K562 (cell line): ENCODE results near the gene CMIP. TPM values are rescaled to one million over a fixed set of nuclear protein-coding genes. Genes with fewer than 3 reads are reported as not detected.

Experiments used
- ATAC-seq: fragments of 200-7000 bp; cut with Tn5 transposase; 3 replicates; pipeline ENCODE4 v1.9.1; 2020; ENCODE audit warnings: moderate library complexity
- BruUV-seq: library from RNA; stranded (reverse); fragments of 400-500 nt; replicated peaks from 2 replicates; lab custom pipeline; 2021; lab: Mats Ljungman, UMichigan
- CTCF ChIA-PET: fragments of 300-600 bp; formaldehyde crosslinking; extraction: SDS; loops from one replicate; lab custom pipeline; 2021; ENCODE audit warnings: low intra/inter-chr PET ratio; lab: Yijun Ruan, JAX
- POLR2A ChIA-PET: fragments of 300-600, 350-650 bp; sonication (Branson Sonifier 250); formaldehyde crosslinking; extraction: SDS; loops from one replicate; lab custom pipeline; 2021; ENCODE audit warnings: antibody characterized with exemption, inconsistent platforms; lab: Yijun Ruan, JAX
- DNase-seq, 4 experiments: peaks; one replicate each; pipeline versions ENCODE4 v3.0.0 to v3.0.0-alpha.2; 2011 to 2018; ENCODE audit warnings: low spot score in 3 of 4, mixed read lengths in 3 of 4; ENCODE audit errors: extremely low read depth in 1 of 4
- FAIRE-seq: peaks from 2 replicates; lab custom pipeline; 2011; peaks lifted over from hg19 to GRCh38; lab: Jason Lieb, UNC
- H2AFZ ChIP-seq: 2 replicates; pipeline ENCODE4 v1.6.0; 2011; ENCODE audit warnings: low read depth, low read length, control low read depth, inconsistent platforms
- H3K27ac ChIP-seq: fragments of 200-600 bp; 3 replicates; pipeline ENCODE4 v1.8.0; 2011; ENCODE audit warnings: low read depth, mild to moderate bottlenecking, control low read depth, inconsistent platforms, low read length, moderate library complexity, mixed read lengths; ENCODE audit errors: extremely low read depth
- H3K27me3 ChIP-seq, 2 experiments: fragments of 300-600 bp in 1 of 2; 2 replicates in 1 of 2; 3 replicates in 1 of 2; pipeline versions ENCODE4 v1.6.0 to v1.8.0; 2011; ENCODE audit warnings: inconsistent platforms in 2 of 2, low read length in 2 of 2, mild to moderate bottlenecking in 1 of 2, mixed read lengths in 1 of 2, moderate library complexity in 1 of 2; ENCODE audit not compliant: control insufficient read depth in 2 of 2, insufficient read depth in 2 of 2
- H3K36me3 ChIP-seq: fragments of 300-600 bp; 3 replicates; pipeline ENCODE4 v1.8.0; 2011; ENCODE audit warnings: mild to moderate bottlenecking, low read length, inconsistent platforms; ENCODE audit not compliant: control insufficient read depth, insufficient read depth
- H3K4me1 ChIP-seq, 2 experiments: fragments of 200-600 bp in 1 of 2; replicated peaks in 1 of 2; 2 replicates in 1 of 2; 3 replicates in 1 of 2; pipeline versions ENCODE4 v1.5.1 to v1.8.0; 2011; ENCODE audit warnings: inconsistent platforms in 2 of 2, low read length in 2 of 2, mild to moderate bottlenecking in 1 of 2, mixed read lengths in 1 of 2, moderate library complexity in 1 of 2; ENCODE audit not compliant: control insufficient read depth in 2 of 2, insufficient read depth in 2 of 2
- H3K4me2 ChIP-seq: 2 replicates; pipeline ENCODE4 v1.6.1; 2011; ENCODE audit warnings: low read length, control low read depth, inconsistent platforms, mixed read lengths; ENCODE audit not compliant: insufficient read depth
- H3K4me3 ChIP-seq: fragments of 200-600 bp; sonication (generic), shearing (Covaris generic); 2 replicates; pipeline ENCODE4 v1.5.1; 2016; ENCODE audit warnings: control low read depth, inconsistent platforms
- H3K79me2 ChIP-seq: fragments of 200-600 bp; 3 replicates; pipeline ENCODE4 v1.8.0; 2011; ENCODE audit warnings: low read length, inconsistent platforms; ENCODE audit not compliant: control insufficient read depth, insufficient read depth
- H3K9ac ChIP-seq, 2 experiments: 2 replicates each; pipeline versions ENCODE4 v1.6.0 to v1.6.1; 2011; ENCODE audit warnings: low read depth in 2 of 2, low read length in 2 of 2, control low read depth in 1 of 2, inconsistent platforms in 1 of 2, mild to moderate bottlenecking in 1 of 2, mixed read lengths in 1 of 2; ENCODE audit not compliant: insufficient read depth in 1 of 2
- H3K9me1 ChIP-seq: one replicate; pipeline ENCODE4 v1.6.0; 2011; ENCODE audit warnings: inconsistent platforms, mild to moderate bottlenecking, low read length, moderate library complexity; ENCODE audit not compliant: control insufficient read depth, insufficient read depth
- H3K9me3 ChIP-seq: replicated peaks from 2 replicates; pipeline ENCODE4 v1.5.1; 2011; ENCODE audit warnings: low read depth, low read length, inconsistent platforms; ENCODE audit not compliant: control insufficient read depth, insufficient read depth
- H4K20me1 ChIP-seq: replicated peaks from 2 replicates; pipeline ENCODE4 v1.6.1; 2011; ENCODE audit warnings: low read length, inconsistent platforms, mixed read lengths; ENCODE audit not compliant: control insufficient read depth, insufficient read depth
- EWSR1 ChIP-seq: fragments of 450-650 bp; IDR thresholded peaks from 2 replicates; pipeline ENCODE4 v1.6.1; 2018; ENCODE audit warnings: borderline replicate concordance, mild to moderate bottlenecking, low read depth, moderate library complexity; ENCODE audit not compliant: partially characterized antibody
- PHB ChIP-seq: fragments of 250-450 bp; sonication (Bioruptor Pico); IDR thresholded peaks from 2 replicates; pipeline ENCODE4 v1.5.0; 2021
- RNF2 ChIP-seq: sonication (generic); IDR thresholded peaks from 2 replicates; pipeline ENCODE4 v1.6.1; 2016
- WHSC1 ChIP-seq: IDR thresholded peaks from one replicate; pipeline ENCODE4 v1.6.1; 2012; ENCODE audit warnings: low read length, control low read depth, inconsistent platforms
- XRCC5 ChIP-seq: fragments of 200-400 bp; formaldehyde crosslinking; IDR thresholded peaks from 2 replicates; pipeline ENCODE4 v1.6.1; 2017; ENCODE audit warnings: low read depth, mild to moderate bottlenecking, low read length
- WGBS: fragments of 100-300 bp; shearing (Covaris generic); methylation state at CpG from one replicate; pipeline ENCODE4 v1.1.6; 2016; ENCODE audit warnings: low coverage, mixed read lengths; ENCODE audit not compliant: insufficient coverage; ENCODE audit errors: missing lambda C conversion rate; 5-methylcytosine and 5-hydroxymethylcytosine counted together
- in situ Hi-C: fragments of 300-500 bp; cut with MboI; formaldehyde crosslinking; loops from 4 replicates; pipeline ENCODE4 v1.15.0; 2018; ENCODE audit warnings: inconsistent platforms, mixed read lengths
- intact Hi-C: fragments of 100-400 bp; cut with micrococcal nuclease; formaldehyde crosslinking; loops from 2 replicates; pipeline ENCODE4 v1.14.2; 2022
- polyA plus RNA-seq, 8 experiments: library from polyadenylated mRNA; depleted of rRNA in 4 of 8; stranded (reverse) in 5 of 8; unstranded in 3 of 8; fragments of >200 nt; fragmentation: Nextera tagmentation in 2 of 8; fragmentation: Illumina TruSeq in 1 of 8; extraction: Ambion mirVana in 2 of 8; extraction: Trizol in 1 of 8; gene quantifications; 2 replicates each; pipeline versions ENCODE4 v1.2.1 to v1.2.3, GENCODE V29; 2011 to 2014; ENCODE audit warnings: inconsistent platforms in 1 of 8, missing spikeins in 1 of 8
- total RNA-seq, 7 experiments: library from RNA; depleted of rRNA in 6 of 7; stranded (reverse); fragments of >200 nt in 6 of 7; fragmentation: Illumina TruSeq in 2 of 7; extraction: Trizol in 2 of 7; gene quantifications; 2 replicates each; pipeline versions ENCODE4 v1.2.1 to v1.2.3, GENCODE V29; 2011 to 2021; ENCODE audit warnings: low replicate concordance in 1 of 7

The CMIP gene
- total and polyA plus RNA-seq, 9 of the 15 experiments (the other 6 are each of a cell fraction or from before 2014, with no cell fraction given), result 0.94 to 82.5 (median 10.3) TPM

DNA sequence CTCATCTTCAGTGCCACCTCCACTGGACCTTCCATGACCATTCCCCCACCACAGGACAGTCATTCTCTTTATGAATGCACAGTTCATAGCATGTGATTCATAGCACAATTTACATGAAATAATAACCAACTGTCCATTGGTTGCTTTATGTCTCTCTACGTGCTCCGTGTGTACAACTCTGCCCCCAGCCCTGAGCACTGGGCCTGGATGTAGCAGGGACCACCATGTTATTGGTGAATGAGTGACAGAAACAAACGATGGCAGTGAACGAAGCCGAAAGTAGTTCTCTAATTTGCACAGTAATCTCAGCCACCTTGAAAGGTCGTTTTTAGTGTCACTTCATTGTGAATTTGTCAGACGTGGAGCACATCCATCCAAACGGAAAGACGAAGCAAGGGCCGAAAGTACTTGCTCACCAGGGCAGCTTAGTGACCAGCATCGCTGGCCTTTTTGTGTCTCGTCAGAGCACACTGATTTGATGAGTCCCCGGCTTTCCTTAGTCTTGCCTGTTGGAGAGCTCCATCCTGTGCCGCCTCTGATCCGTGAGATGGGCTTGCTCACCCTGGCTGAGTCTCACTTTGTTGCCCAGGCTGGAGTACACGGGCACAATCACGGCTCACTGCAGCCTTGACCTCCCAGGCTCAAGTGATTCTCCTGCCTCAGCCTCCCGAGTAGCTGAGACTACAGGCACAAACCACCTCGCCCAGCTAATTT, 95.3 kb downstream of the CMIP start:
- Histone ChIP-seq H4K20me1 (peaks cover 27% of the 10 kb centered on the region), H3K36me3 (peaks cover 9% of the 10 kb centered on the region; the same call in 1 of the 3 replicates), H3K27ac (no peak overlapping the region), H3K9me1 (peaks cover under 1% of the 10 kb centered on the region), H3K9ac (no peak overlapping the region), H3K4me3 (no peak overlapping the region), H3K27me3 (no peaks in the 10 kb centered on the region), H3K4me2 (no peak overlapping the region), H3K4me1 (peaks cover 0 to 16% of the 10 kb centered on the region in 2 experiments; a peak in 3 of 5 replicates), H2AFZ (no peak overlapping the region), H3K9me3 (no peaks in the 10 kb centered on the region), H3K79me2 (peaks cover 78% of the 10 kb centered on the region)
- intact Hi-C loops (loop anchor here (5.0 kb wide), 1 partner anchor 138 kb away; no protein-coding TSS in a partner anchor), in situ Hi-C loops (no loop called here)
- BruUV-seq, result no TSS peak
- no peak for DNase-seq
- ATAC-seq, result no peak
- ChIA-PET POLR2A (interaction anchor here (0.7 to 3.4 kb wide), 3 partner anchors 13 to 30 kb away, joined by 3 to 16 read pairs (median 3); no protein-coding TSS in a partner anchor), CTCF (no interaction called here)
- no peak for TF ChIP-seq XRCC5
- no peak for TF ChIP-seq PHB (CRISPR knock-in tag)
- no peak for TF ChIP-seq EWSR1
- FAIRE-seq, result no peak
- WGBS, result 82% methylated on average over 19 of the region's 19 CpGs

DNA sequence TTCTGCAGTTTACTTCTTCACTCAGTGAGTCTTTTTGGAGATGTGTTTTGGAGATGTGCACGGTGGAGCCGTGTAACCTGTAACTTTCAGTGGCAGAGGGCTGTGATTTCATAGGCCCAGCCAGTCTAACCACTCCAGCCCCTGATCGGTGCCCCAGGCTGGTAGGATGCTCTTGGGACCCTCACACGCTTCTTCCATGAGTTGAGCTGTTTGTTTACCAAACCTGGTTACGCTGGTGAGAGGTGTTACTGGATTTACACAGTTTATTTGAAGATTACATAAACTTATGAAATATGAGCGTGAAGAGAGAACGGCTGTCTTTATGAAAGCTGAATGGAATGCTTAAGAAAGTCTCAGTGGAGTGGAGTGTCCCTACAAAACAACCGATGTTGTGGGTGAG, 96.7 kb downstream of the CMIP start:
- intact Hi-C loops, result no loop called here
- no peak for FAIRE-seq
- in situ Hi-C loops, result no loop called here

More for the DNA sequence above, 96.7 kb downstream of the CMIP start:
- Histone ChIP-seq H3K9me3 (no peaks in the 10 kb centered on the region), H3K79me2 (peaks cover 79% of the 10 kb centered on the region), H3K9me1 (peaks cover 9% of the 10 kb centered on the region), H3K4me1 (peaks cover 0 to 16% of the 10 kb centered on the region in 2 experiments; a peak in 3 of 5 replicates), H3K36me3 (peaks cover 3% of the 10 kb centered on the region; the same call in 1 of the 3 replicates), H3K4me2 (no peak overlapping the region), H3K4me3 (no peak overlapping the region), H3K27ac (no peak overlapping the region), H4K20me1 (peaks cover 30% of the 10 kb centered on the region), H2AFZ (no peak overlapping the region), H3K27me3 (no peaks in the 10 kb centered on the region), H3K9ac (no peak overlapping the region)
- no peak for ATAC-seq
- no peak for DNase-seq
- ChIA-PET CTCF (no interaction called here), POLR2A (no interaction called here)
- TF ChIP-seq WHSC1 (no peak), RNF2 (no peak)
- BruUV-seq, result no TSS peak
- WGBS, result 81% methylated on average over 8 of the region's 8 CpGs
